Stimulated activated CD8-positive, alpha-beta memory T cell treated with anti-CD3 and anti-CD28 coated beads, Interleukin-7, amount 100 ng/mL, for 4 hours (primary cell): ENCODE data around the gene CASP10.

ENCODE experiments used
- DNase-seq, 2 donors: peaks; one replicate each; pipeline ENCODE4 v3.0.0-alpha.2; 2020; ENCODE audit warnings: low read depth in 2 of 2

Gene CASP10

GRCh38 chr2:201196003-201196402 is 13.1 kb downstream of the CASP10 start:
- DNase-seq, result no peak

GRCh38 chr2:201196803-201197202 is 13.9 kb downstream of the CASP10 start:
- no peak for DNase-seq

- no peak for DNase-seq
Observed at GRCh38 chr2:201197781-201198180, 14.8 kb downstream of the CASP10 start.

GRCh38 chr2:201199847-201200246 is 16.9 kb downstream of the CASP10 start:
- no peak for DNase-seq

- DNase-seq, result no peak
Observed at GRCh38 chr2:201200345-201200744, 17.4 kb downstream of the CASP10 start.

GRCh38 chr2:201201371-201201770 is 18.4 kb downstream of the CASP10 start:
- DNase-seq, result no peak

- no peak for DNase-seq
Observed at GRCh38 chr2:201203916-201204654, 21.1 kb downstream of the CASP10 start.

GRCh38 chr2:201204655-201205514 is 21.9 kb downstream of the CASP10 start:
- DNase-seq, result no peak

- no peak for DNase-seq
Observed at GRCh38 chr2:201205515-201205849, 22.5 kb downstream of the CASP10 start.

GRCh38 chr2:201208563-201209252 is 25.8 kb downstream of the CASP10 start:
- no peak for DNase-seq

- DNase-seq, result no peak
Observed at GRCh38 chr2:201215963-201216362, 33.0 kb downstream of the CASP10 start.

GRCh38 chr2:201216918-201217317 is 34.0 kb downstream of the CASP10 start:
- DNase-seq, result no peak

GRCh38 chr2:201218780-201219179 is 35.8 kb downstream of the CASP10 start:
- no peak for DNase-seq

- no peak for DNase-seq
Observed at GRCh38 chr2:201219328-201220096, 36.6 kb downstream of the CASP10 start.

GRCh38 chr2:201220102-201220570 is 37.2 kb downstream of the CASP10 start:
- DNase-seq, result peak; percentile 33 to 34

- no peak for DNase-seq
Observed at GRCh38 chr2:201223089-201224073, 40.4 kb downstream of the CASP10 start.

- DNase-seq, result no peak
Observed at GRCh38 chr2:201228271-201228911, 45.5 kb downstream of the CASP10 start.

- DNase-seq, result no peak
Observed at GRCh38 chr2:201228912-201229290, 46.0 kb downstream of the CASP10 start.

GRCh38 chr2:201231781-201232466 is 49.0 kb downstream of the CASP10 start:
- peak; percentile 73 to 82 for DNase-seq
